Measurements from ENCODE around the gene KHDC4. TPM values are rescaled to one million over a fixed set of nuclear protein-coding genes. Genes with fewer than 3 reads are reported as not detected.

The KHDC4 gene
- total and polyA plus RNA-seq, 2 of the 13 experiments (the other 11 are each of a cell fraction or from before 2014, with no cell fraction given) = 33.5 to 92.0 TPM

DNA sequence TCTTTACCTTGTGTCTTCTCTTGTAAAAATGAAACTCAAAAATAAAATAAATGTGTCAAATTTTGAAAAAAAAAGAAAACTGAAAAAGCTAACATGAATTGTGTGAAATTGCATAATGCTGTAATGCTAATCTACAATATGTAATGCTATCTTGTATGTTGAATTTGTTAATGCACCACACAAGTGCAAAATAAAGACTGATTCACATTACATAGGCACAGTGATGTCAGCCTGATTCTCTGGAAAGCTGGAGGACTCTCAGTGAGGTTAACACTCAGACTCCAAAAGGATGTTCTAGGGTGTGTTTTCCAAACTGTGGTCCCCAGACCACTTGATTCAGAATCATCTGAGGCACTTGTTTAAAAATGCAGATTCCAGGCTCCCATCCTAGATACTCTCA, 49.2 kb downstream of the KHDC4 start (continued):
- TF ChIP-seq, protein P1, sequence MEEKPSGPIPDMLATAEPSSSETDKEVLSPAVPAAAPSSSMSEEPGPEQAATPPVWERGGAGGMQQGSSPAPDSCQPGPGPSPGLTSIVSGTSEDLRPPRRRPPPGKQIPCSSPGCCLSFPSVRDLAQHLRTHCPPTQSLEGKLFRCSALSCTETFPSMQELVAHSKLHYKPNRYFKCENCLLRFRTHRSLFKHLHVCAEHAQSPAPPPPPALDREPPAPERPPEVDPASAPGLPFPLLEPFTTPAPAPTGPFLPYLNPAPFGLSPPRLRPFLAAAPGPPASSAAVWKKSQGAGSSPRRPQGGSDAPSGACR (CRISPR knock-in tag; IDR thresholded peaks at IDR 0.05) = no peak
- TF ChIP-seq, protein P2, sequence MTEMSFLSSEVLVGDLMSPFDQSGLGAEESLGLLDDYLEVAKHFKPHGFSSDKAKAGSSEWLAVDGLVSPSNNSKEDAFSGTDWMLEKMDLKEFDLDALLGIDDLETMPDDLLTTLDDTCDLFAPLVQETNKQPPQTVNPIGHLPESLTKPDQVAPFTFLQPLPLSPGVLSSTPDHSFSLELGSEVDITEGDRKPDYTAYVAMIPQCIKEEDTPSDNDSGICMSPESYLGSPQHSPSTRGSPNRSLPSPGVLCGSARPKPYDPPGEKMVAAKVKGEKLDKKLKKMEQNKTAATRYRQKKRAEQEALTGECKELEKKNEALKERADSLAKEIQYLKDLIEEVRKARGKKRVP (CRISPR knock-in tag; IDR thresholded peaks at IDR 0.05) = no peak
- TF ChIP-seq, protein P3, sequence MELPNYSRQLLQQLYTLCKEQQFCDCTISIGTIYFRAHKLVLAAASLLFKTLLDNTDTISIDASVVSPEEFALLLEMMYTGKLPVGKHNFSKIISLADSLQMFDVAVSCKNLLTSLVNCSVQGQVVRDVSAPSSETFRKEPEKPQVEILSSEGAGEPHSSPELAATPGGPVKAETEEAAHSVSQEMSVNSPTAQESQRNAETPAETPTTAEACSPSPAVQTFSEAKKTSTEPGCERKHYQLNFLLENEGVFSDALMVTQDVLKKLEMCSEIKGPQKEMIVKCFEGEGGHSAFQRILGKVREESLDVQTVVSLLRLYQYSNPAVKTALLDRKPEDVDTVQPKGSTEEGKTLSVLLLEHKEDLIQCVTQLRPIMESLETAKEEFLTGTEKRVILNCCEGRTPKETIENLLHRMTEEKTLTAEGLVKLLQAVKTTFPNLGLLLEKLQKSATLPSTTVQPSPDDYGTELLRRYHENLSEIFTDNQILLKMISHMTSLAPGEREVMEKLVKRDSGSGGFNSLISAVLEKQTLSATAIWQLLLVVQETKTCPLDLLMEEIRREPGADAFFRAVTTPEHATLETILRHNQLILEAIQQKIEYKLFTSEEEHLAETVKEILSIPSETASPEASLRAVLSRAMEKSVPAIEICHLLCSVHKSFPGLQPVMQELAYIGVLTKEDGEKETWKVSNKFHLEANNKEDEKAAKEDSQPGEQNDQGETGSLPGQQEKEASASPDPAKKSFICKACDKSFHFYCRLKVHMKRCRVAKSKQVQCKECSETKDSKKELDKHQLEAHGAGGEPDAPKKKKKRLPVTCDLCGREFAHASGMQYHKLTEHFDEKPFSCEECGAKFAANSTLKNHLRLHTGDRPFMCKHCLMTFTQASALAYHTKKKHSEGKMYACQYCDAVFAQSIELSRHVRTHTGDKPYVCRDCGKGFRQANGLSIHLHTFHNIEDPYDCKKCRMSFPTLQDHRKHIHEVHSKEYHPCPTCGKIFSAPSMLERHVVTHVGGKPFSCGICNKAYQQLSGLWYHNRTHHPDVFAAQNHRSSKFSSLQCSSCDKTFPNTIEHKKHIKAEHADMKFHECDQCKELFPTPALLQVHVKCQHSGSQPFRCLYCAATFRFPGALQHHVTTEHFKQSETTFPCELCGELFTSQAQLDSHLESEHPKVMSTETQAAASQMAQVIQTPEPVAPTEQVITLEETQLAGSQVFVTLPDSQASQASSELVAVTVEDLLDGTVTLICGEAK (IDR thresholded peaks at IDR 0.05) = no peak
- TF ChIP-seq, protein P3 (CRISPR knock-in tag; IDR thresholded peaks at IDR 0.05) = no peak
- no peak for TF ChIP-seq PPARG (CRISPR knock-in tag; conservative IDR thresholded peaks at IDR 0.05)
